Right renal cortex interstitium (tissue), 3 donors: Measurements from ENCODE around the gene TUBA8. TPM values are rescaled to one million over a fixed set of nuclear protein-coding genes. Genes with fewer than 3 reads are reported as not detected.

Experiments used
- DNase-seq, 3 donors: peaks; one replicate each; pipeline ENCODE4 v3.0.0-alpha.2; 2013; ENCODE audit warnings: low read depth in 3 of 3, low spot score in 2 of 3
- polyA plus RNA-seq, 3 donors: library from polyadenylated mRNA; unstranded; fragments of 120-200 nt; gene quantifications; one replicate each; pipeline ENCODE4 v1.2.1, GENCODE V29; 2013; ENCODE audit not compliant: insufficient read length in 3 of 3

TUBA8 gene
- polyA plus RNA-seq, 3 donors = 1.9 to 4.4 (median 3.0) TPM

DNA sequence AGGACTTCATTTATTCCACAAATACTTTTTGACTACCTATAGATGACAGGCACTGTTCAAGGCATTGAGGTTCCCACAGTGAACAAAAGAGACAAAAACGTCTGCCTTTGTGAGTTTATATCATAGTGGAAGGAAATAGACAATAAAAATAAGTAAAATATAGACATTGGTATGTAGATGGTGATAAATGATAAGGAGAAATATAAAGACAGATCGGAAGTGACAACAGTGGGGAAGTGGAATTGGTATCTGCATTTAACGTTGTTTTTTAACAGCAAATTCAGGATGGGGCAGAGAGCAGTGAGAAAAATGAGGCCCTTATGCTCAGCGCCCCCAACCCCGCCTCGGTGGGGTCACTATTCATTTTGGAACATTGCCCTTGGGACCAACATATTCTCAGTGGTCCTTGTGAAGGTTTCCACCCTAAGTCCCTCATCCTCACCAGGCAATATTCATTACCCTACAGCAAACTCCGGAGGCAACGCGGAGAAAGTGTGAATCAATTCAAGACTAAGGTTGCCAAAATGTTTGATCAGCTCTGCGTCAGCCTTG lies 33.4 kb upstream of the TUBA8 start:
- no peak for DNase-seq

DNA sequence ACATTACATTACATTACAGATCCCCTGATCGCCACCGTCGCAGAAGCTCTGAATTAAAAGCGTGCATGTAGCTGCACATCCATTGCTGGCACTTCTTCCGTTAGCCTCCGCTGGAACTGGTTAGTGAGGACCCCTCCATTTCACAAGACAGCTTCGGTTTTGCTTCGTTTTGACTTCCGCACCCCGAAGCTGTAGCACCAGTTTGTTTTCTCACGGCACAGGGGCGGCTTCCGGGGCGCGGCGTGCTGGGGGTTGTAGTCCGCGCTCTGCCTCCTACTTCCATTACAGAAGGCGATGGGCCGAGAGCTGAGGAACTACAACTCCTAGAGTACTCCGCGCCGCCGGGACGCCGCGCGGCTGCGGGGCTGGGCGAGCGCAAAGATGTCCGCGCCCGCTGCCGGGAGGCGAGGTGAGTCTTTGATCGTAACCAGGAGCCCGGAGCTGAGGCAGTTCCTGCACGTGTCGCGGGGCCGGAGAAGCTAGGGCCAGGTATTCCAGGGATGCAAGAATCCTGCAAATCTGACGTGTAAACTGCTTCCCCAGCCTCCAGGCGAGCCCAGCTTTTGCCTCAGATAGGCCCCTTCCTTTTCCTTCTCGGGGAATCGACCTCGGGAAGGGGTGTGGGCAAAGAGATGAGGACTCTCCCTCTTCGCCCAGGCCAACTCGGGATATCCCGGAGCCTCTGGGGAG lies 32.8 kb upstream of the TUBA8 start, which contains the start of gene PEX26:
Gene PEX26 (plus strand): TSS at position 352 of the 690 bp plus-strand sequence. CDS start 387 bp downstream, outside the sequence.
- peak; percentile 73 to 88 (median 85) for DNase-seq

DNA sequence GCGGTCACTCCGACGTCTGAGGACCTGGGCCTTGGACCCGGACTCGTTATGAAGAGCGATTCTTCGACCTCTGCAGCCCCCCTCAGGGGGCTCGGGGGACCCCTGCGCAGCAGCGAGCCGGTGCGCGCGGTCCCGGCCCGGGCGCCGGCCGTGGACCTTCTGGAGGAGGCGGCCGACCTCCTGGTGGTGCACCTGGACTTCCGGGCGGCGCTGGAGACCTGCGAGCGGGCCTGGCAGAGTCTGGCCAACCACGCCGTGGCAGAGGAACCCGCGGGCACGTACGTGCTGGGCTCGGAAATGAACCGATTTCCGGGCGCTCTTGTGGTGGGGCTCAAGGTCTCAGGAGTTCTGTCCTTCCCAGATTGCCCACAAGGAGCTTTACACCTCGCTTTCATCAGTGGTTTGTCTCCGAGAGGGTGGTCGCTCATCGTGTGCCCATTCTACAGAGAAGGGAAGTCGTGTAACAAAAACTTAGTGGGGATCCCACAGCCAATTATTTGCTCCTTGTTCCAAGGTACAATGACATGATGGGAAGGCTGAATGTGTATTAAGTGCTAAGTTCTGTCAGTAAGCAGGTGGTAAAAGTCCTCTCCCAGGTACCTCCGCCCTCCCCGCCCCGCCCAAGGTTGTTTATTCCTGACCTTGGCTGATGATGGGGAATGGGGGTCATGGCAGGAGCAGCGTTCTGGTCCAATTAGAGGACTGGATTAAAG lies 32.1 kb upstream of the TUBA8 start:
- DNase-seq = no peak

DNA sequence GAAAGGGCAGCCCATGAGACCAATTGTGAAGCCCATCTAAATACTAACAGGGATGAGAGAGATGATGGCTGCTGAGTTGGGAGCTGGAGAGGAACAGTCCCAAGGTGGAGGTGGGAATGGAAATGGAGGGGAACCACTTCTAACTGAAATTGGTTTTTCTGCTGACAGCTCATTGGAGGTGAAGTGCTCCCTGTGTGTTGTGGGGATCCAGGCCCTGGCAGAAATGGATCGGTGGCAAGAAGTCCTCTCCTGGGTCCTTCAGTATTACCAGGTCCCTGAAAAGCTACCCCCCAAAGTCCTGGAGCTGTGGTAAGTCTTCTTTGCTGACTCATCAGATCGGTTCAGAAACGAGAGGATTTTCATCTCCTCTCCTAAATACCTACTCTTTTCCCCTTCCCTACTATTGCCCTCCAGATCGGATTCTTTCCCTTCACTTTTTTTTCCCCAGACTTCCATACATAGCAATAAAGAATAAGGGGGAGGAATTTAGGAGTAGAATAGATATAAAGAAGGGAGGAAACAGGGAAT lies 30.8 kb upstream of the TUBA8 start:
- DNase-seq = no peak

DNA sequence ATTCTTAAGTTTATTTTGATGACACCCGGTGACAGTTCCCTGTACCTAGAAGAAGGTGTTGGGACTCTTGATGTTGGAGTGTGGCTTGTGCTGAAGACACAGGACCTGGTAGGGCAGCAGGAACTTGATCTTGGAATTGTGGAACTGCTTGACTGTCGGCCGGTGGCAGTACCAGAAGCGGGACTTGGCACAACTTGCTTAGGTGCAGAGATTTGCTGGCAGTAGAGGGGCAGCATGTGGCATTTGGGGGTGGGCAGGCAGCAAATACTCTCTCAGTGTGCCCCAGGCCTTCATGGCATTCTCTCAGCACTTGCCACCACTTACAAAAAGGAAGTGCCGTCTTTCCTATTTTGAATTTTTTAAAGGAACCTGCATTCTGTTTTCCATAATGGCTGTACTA lies 29.2 kb upstream of the TUBA8 start:
- DNase-seq = no peak

DNA sequence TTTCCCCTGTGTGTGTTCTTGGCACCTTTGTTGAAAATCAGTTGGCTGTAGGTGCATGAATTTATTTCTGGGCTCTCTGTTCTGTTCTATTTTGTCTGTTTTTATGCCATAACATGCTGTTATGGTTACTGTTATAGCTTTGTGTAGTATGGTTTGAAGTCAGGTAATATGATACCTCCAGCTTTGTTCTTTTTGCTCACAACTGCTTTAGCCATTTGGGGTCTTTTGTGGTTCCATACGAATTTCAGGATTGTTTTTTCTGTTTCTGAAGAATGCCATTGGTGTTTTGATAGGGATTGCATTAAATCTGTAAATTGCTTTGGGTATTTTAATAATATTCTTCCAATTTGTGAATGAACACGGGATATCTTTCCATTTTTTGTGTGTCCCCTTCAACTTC lies 28.1 kb upstream of the TUBA8 start:
- DNase-seq = no peak

DNA sequence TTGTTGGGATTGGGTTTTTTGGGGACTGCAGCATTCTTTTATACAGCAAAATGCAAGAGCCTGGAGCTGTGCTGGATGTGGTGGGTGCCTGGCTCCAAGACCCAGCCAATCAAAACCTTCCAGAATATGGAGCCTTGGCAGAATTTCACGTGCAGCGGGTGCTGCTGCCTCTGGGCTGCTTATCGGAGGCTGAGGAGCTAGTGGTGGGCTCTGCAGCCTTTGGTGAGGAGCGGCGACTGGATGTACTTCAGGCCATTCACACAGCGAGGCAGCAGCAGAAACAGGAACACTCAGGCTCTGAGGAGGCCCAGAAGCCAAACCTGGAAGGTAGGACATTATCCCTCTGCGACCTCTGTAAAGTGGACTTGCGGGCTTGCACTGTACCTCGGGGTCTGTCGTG lies 27.2 kb upstream of the TUBA8 start:
- no peak for DNase-seq

DNA sequence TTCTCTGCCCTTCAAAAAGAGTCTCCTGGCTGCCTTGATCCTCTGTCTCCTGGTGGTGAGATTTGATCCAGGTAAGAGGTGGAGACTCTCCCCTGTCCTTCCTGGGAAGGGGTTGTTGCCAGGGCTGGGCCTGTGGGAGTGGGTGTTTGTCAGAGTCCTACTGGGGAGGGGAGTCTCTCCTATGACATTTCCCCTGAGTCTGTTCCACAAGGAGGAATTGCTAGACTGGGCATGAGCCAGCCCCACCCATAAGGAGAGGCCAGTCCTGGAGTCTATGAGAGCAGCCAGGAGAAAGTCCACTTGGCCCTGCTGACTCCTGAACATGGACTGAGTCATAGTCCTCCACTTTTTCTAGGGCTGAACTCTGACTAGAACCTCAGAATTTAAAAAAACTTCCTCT lies 25.4 kb upstream of the TUBA8 start:
- no peak for DNase-seq

DNA sequence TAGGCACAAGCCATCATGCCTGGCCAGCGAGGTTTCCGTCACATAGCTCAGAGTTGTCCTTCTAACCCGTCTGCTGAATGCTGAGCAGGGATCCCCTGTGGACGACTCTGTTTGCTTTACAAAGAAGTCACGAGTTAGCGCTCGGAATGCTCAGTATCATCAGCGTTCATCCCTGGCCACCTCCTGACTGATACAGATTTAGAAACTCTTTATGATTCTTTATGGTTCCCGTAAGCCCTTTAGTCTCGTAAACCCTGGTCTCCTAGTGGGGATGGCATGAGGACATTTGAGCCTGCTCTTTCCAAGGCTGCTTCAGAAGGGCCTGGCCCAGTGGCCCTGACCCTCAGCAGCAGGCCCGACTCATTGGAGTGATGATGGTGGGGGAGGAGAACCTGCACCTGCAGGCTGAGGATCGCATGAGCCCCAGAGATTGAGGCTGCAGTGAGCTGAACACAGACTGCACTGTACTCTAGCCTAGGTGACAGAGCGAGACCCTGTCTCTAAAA lies 23.2 kb upstream of the TUBA8 start:
- DNase-seq = no peak

DNA sequence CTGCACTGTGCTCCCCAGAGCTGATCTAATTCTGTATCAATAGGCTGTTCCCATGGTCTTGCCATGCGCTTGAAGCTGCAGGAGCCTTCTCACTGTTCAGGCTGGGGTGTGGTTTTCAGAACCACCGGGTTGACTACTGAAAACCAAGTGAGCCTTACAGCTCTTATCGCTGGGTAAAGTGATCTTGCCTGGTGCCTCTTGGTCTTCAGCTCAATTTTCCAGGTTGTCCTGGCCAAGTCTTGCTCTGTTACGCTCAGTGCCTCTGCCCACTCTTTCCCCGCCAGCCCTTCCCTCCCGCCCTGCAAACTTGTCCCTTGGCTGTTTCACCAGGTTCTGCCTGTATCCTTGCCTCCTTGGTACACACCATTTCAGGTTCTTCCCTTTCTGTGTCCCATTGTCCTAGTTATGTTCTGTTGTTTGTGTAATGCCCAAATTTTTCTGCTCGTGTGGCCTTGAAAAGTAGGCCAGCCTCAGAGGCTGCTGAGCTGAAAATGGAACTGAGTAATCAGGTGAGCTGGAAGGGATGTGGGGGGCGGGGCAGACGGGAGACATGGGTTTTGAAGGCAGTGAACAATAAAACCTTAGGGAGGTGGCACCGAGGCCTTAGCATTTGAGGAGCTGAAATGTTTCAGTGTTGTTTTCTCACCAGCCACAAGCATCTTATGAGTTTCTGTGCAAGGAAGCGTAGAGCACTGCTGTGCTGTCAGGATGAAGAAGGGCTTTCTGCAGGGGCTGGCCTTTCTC lies 21.6 kb upstream of the TUBA8 start:
- no peak for DNase-seq

DNA sequence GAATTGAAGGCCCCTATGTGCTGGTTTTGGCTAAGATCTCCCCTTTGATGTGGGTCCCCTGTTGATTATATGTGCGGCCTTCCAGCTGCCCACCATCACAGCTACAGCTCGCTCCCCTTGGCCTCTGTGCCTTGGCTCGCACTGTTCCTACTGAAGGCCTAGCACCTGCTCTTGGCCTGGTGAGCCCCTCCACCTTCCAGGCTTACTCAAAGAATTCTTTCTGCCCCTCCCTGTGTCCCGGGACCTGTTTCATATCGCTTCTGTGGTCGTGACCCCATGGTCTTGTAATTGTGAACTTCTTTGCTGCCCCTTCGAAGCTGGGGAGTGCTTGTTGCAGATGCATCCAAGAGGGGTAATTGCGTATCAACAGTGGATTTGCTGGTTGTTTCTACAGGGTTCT lies 20.3 kb upstream of the TUBA8 start:
- no peak for DNase-seq

DNA sequence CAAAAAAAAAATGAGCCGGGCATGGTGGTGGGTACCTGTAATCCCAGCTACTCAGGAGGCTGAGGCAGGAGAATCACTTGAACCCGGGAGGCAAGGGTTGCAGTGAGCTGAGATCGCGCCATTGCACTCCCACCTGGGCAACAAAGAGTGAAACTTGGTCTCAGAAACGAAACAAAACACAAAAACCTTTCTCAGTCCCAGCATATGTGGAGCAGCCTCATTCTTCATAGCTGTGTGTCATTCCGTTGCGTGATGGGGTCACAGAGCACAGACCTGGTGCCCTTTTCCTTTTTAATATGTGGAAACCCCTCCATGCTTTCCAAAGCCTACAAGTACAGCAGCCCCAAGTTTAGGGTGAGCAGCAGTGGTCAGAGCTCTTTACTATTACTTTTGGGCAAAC lies 19.1 kb upstream of the TUBA8 start:
- no peak for DNase-seq

DNA sequence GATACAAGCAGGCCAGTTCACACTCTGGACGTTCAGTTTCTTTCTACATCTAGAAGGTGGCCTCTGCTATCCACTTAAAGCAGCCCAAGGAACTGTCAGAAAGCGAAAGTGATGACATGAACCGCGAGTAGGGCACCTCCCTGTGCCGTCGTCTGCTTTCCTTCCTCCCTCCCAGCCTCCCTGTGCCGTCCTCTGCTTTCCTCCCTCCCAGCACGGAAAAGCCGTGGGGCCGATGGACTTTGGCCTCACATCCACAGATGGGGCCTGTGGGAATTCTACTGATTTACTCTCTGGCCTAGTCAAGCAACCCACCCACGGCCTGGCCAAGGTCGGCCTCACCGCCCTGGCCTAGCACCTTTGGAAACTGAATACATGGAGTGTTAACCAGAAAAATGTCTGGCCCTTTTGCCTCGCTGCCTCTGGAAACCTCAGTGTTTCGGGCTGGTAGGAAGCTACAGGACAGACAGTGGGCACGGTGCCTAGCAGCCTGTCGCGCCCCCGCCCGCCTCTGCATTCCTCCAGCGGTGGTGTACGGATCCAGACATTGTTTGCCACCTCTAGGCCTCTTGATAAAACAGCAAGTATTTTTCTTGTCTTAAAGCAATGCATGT lies 18.6 kb upstream of the TUBA8 start:
- DNase-seq = no peak

DNA sequence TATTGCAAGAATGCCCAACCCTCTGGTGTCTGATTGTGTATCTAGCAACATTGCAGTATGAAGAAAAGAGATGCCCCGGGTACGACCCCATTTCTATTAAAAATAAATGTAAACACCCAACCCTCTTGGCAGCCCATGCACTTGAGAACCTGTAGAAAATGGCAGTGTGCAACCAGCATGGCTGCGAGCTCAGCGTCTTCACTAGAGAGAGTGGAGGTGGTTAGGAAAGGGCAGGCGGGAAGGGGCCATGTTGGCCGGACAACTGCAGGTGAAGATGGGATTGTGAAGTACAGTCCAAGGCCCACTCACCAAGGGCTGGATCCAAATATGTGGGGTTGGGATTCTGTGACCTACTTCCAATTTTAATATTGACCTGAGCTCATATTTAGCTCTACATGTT lies 16.9 kb upstream of the TUBA8 start:
- no peak for DNase-seq

DNA sequence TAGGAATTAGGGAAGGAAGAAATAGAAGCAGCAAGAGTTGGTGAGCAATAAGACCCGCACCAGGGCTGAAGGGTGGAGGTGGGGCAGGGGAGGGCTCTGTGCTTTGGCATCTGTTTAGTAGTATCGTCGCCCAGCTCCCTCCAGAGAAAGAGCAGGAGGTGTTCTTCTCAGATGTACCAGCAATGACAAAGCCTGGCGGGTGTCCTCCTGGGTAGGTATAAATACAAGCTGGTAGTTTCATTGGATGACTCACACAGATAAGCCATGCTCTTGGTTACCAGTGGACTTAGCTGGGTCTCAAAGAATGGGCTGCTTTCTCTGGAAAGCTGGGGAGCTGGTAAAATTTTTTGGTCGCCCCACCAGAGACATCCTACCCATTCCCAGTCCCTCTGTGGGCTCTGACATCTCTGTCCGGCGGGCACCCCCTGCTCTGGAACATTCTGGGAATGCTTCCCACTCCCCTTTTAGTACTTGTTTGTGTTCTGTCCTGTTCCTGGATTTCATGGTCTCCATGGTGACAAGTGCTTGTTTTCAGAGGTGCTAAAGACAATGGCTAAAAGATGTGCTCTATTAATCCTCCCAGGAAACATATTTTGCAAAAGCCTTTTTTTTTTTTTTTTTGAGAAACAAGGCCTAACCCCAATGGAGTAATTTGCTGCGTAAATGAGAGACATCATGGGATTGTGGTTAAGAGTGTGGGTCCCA lies 15.4 kb upstream of the TUBA8 start:
- no peak for DNase-seq

DNA sequence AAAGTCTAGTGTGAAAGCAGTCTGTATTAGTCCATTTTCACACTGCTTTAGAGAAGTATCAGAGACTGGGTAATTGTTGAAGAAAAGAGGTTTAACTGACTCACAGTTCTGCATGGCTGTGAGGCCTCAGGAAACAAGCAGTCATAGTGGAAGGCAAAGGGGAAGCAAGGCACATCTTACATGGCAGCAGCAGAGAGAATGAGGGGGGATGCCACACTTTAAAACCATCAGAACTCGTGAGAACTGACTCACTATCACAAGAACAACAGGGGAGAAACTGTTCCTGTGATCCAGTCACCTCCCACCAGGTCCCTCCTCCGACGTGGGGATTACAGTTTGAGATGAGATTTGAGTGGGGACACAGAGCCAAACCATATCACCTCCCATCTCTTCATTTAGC lies 13.8 kb upstream of the TUBA8 start:
- no peak for DNase-seq

DNA sequence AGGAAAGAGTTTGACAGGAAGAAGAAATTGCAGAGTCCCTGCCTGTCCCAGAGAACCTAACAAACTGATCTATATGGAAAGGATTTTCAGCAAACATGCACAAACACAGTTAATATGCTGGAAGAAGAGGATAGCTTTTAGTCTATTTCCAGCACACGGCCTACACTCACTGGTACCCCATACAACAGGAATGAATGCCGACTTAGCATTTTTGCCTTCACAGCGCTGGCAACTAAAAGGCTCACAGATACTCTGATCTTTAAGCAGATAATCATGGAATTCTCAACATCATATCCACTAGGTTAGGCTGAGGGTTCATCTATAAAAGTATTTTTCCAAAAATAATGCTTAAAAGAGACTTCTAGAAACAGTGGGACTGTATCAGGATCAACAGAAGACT lies 9.8 kb upstream of the TUBA8 start:
- no peak for DNase-seq

DNA sequence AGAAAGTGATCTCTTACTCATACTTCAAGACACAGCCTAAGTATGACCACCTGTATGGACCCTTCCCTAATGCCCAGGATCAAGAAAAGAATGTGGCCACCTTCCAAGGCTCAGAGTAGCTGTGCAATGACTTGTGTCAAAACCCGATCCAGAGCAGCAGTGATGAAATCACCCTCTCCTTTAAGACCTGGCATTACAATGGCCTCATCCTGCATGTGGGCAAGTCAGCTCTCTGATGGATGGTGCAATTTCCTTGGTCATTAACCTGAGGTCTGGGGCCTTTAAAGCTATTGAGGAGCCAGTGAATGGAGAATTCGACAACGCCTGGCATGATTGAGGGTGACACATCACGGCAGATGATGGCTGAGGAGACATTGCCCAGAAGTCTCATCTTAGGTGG lies 9.1 kb upstream of the TUBA8 start:
- no peak for DNase-seq

DNA sequence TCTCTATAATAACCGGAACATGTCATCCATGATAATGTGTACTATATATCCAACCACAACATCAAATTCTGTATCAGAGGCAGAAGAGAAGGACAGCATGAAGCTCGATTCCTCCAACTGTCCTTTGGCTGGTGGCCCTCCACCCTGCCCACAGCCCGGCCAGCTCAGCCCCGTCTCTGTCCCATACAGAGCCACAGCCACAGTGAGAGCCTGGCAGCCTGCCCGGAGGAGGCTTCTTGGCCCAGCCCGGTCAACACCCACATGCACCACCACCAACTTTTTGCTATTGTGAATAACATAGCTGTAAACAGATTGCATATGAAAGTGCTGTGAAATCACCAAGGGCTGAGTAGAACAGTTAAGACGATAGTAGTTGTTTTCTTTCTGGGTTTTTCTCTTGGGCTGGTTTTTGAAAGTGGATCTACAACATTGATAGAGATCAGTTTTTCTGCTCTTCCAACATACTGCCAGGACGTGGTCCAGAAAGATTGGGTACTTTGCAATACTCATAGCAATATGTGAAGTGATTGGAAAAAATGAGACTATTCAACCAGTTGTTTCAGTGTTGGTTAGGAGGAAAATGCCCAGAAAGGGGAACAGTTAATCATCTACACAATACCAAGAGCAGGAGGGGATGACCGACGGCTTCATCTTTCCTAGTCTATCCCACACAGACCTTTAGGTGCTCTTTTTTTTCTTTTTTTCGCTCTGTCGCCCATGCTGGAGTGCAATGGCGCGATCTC lies 6.9 kb upstream of the TUBA8 start:
- DNase-seq = no peak
